IMR-90 (cell line): ENCODE measurements around the gene CLBA1. TPM values are rescaled to one million over a fixed set of nuclear protein-coding genes. Genes with fewer than 3 reads are reported as not detected.

ENCODE experiments used
- ATAC-seq: fragments of 200-7000 bp; cut with Tn5 transposase; 2 replicates; pipeline ENCODE4 v1.9.1; 2020; ENCODE audit warnings: low read depth, mild to moderate bottlenecking, moderate library complexity
- BruUV-seq: library from RNA; stranded (reverse); fragments of 400-500 nt; replicated peaks from 2 replicates; lab custom pipeline; 2021; lab: Mats Ljungman, UMichigan
- CTCF ChIA-PET: fragments of 300-600 bp; formaldehyde crosslinking; extraction: SDS; loops from one replicate; lab custom pipeline; 2021; ENCODE audit warnings: antibody characterized with exemption; lab: Yijun Ruan, JAX
- POLR2A ChIA-PET: fragments of 300-600 bp; sonication (Branson Sonifier 250); formaldehyde crosslinking; loops from one replicate; lab custom pipeline; 2022; ENCODE audit warnings: antibody characterized with exemption; ENCODE audit not compliant: unreplicated experiment; lab: Charles Lee
- DNase-seq: peaks from one replicate; pipeline ENCODE4 v3.0.0; 2013
- H2AFZ ChIP-seq: replicated peaks from 2 replicates; pipeline ENCODE3; 2013; ENCODE audit warnings: low read length, mild to moderate bottlenecking; ENCODE audit not compliant: poor library complexity
- H2AK5ac ChIP-seq: 2 replicates; pipeline ENCODE4 v1.6.1; 2013; ENCODE audit warnings: low read depth, low read length, inconsistent platforms
- H2AK9ac ChIP-seq: replicated peaks from 2 replicates; pipeline ENCODE3; 2013; ENCODE audit warnings: mild to moderate bottlenecking, low read depth, low read length, moderate library complexity; ENCODE audit not compliant: poor library complexity
- H2BK120ac ChIP-seq: 2 replicates; pipeline ENCODE4 v1.6.1; 2013; ENCODE audit warnings: low read depth, low read length, inconsistent platforms
- H2BK15ac ChIP-seq: 3 replicates; pipeline ENCODE4 v1.6.1; 2013; ENCODE audit warnings: low read depth, low read length, inconsistent platforms
- H2BK20ac ChIP-seq: 2 replicates; pipeline ENCODE4 v1.6.1; 2013; ENCODE audit warnings: low read depth, mild to moderate bottlenecking, inconsistent platforms, low read length, moderate library complexity
- H2BK5ac ChIP-seq: 2 replicates; pipeline ENCODE4 v1.6.1; 2013; ENCODE audit warnings: mild to moderate bottlenecking, low read depth, low read length, inconsistent platforms; ENCODE audit not compliant: poor library complexity, severe bottlenecking
- H3K14ac ChIP-seq: replicated peaks from 2 replicates; pipeline ENCODE4 v1.6.1; 2013; ENCODE audit warnings: low read depth, low read length, inconsistent platforms
- H3K18ac ChIP-seq: 2 replicates; pipeline ENCODE4 v1.6.1; 2013; ENCODE audit warnings: low read depth, low read length, control low read depth
- H3K23ac ChIP-seq: 2 replicates; pipeline ENCODE4 v1.6.1; 2013; ENCODE audit warnings: low read depth, low read length, inconsistent platforms
- H3K27ac ChIP-seq: 2 replicates; pipeline ENCODE4 v1.5.1; 2013; ENCODE audit warnings: mild to moderate bottlenecking, control low read depth, low read length; ENCODE audit not compliant: insufficient read depth
- H3K27me3 ChIP-seq: 2 replicates; pipeline ENCODE4 v1.6.1; 2013; ENCODE audit warnings: low read length; ENCODE audit not compliant: control insufficient read depth, insufficient read depth
- H3K36me3 ChIP-seq: 2 replicates; pipeline ENCODE4 v1.6.1; 2013; ENCODE audit warnings: low read length, mixed read lengths; ENCODE audit not compliant: control insufficient read depth, insufficient read depth
- H3K4ac ChIP-seq: 2 replicates; pipeline ENCODE4 v1.6.1; 2013; ENCODE audit warnings: low read depth, low read length, inconsistent platforms
- H3K4me1 ChIP-seq: 2 replicates; pipeline ENCODE4 v1.6.1; 2013; ENCODE audit warnings: low read length, mixed read lengths; ENCODE audit not compliant: control insufficient read depth, insufficient read depth
- H3K4me2 ChIP-seq: 2 replicates; pipeline ENCODE4 v1.6.1; 2013; ENCODE audit warnings: low read depth, mild to moderate bottlenecking, control low read depth, low read length, moderate library complexity
- H3K4me3 ChIP-seq: 2 replicates; pipeline ENCODE4 v1.5.1; 2013; ENCODE audit warnings: low read depth, mild to moderate bottlenecking, control low read depth, low read length, moderate library complexity; ENCODE audit not compliant: insufficient read depth
- H3K56ac ChIP-seq: 2 replicates; pipeline ENCODE4 v1.6.1; 2013; ENCODE audit warnings: low read length, inconsistent platforms; ENCODE audit not compliant: insufficient read depth; ENCODE audit errors: extremely low read depth
- H3K79me1 ChIP-seq, 2 experiments: 2 replicates each; pipeline ENCODE4 v1.6.1; 2013; ENCODE audit warnings: low read length in 2 of 2, inconsistent platforms in 1 of 2, low read depth in 1 of 2
- H3K9ac ChIP-seq: 2 replicates; pipeline ENCODE4 v1.6.1; 2013; ENCODE audit warnings: low read depth, low read length, control low read depth
- H3K9me1 ChIP-seq: 2 replicates; pipeline ENCODE4 v1.6.1; 2013; ENCODE audit warnings: low read length, inconsistent platforms; ENCODE audit not compliant: insufficient read depth
- H3K9me3 ChIP-seq: 2 replicates; pipeline ENCODE4 v1.6.1; 2013; ENCODE audit warnings: low read length; ENCODE audit not compliant: control insufficient read depth, insufficient read depth
- H4K20me1 ChIP-seq: 2 replicates; pipeline ENCODE4 v1.6.1; 2013; ENCODE audit warnings: low read length, inconsistent platforms; ENCODE audit not compliant: insufficient read depth
- H4K5ac ChIP-seq: 2 replicates; pipeline ENCODE4 v1.6.1; 2013; ENCODE audit warnings: mild to moderate bottlenecking, low read depth, low read length, control low read depth
- H4K8ac ChIP-seq, 2 experiments: 2 replicates each; pipeline ENCODE4 v1.6.1; 2013; ENCODE audit warnings: low read depth in 2 of 2, low read length in 2 of 2, control low read depth in 1 of 2, inconsistent platforms in 1 of 2
- H4K91ac ChIP-seq: 2 replicates; pipeline ENCODE4 v1.6.1; 2013; ENCODE audit warnings: low read depth, low read length, inconsistent platforms; ENCODE audit not compliant: insufficient read depth
- BHLHE40 ChIP-seq: fragments of 150-350 bp; IDR thresholded peaks from 2 replicates; pipeline ENCODE4 v1.6.1; 2016; ENCODE audit warnings: mild to moderate bottlenecking, low read depth, low read length
- MAFK ChIP-seq: IDR thresholded peaks from 2 replicates; pipeline ENCODE4 v1.6.1; 2012; ENCODE audit warnings: low read depth, low read length, improper control_type of control experiment
- MXI1 ChIP-seq: IDR thresholded peaks from 2 replicates; pipeline ENCODE4 v1.6.1; 2012; ENCODE audit warnings: low read depth, mild to moderate bottlenecking, low read length, moderate library complexity, borderline replicate concordance
- SMC3 ChIP-seq: fragments of 150-350 bp; IDR thresholded peaks from 2 replicates; pipeline ENCODE4 v1.6.1; 2016; ENCODE audit warnings: low read depth, mild to moderate bottlenecking, antibody characterized with exemption, low read length, moderate library complexity
- WGBS, 2 experiments: methylation state at CpG; one replicate each; pipeline versions ENCODE4 v1.1.5 to v1.1.7; 2013; ENCODE audit warnings: missing lambda C conversion rate in 2 of 2; ENCODE audit not compliant: insufficient read length in 1 of 2; ENCODE audit errors: extremely low coverage in 2 of 2; 5-methylcytosine and 5-hydroxymethylcytosine counted together
- dilution Hi-C: fragments of 300-500 bp; cut with HindIII; formaldehyde crosslinking; loops from one replicate; pipeline ENCODE4 v1.14.3; 2018; ENCODE audit warnings: low sequenced_read_pairs; ENCODE audit not compliant: unreplicated experiment
- in situ Hi-C: fragments of 300-500 bp; cut with MboI; formaldehyde crosslinking; loops from 3 replicates; pipeline ENCODE4 v1.14.3; 2019; ENCODE audit warnings: low sequenced_read_pairs, inconsistent platforms, mixed read lengths
- intact Hi-C: fragments of 100-400 bp; cut with micrococcal nuclease; formaldehyde crosslinking; loops from 2 replicates; pipeline ENCODE4 v1.10.0; 2022
- polyA plus RNA-seq, 3 experiments: library from polyadenylated mRNA; depleted of rRNA; stranded (reverse); fragments of >200 nt; gene quantifications; 2 replicates each; pipeline ENCODE4 v1.2.3, GENCODE V29; 2012; ENCODE audit warnings: low replicate concordance in 1 of 3
- total RNA-seq: library from RNA; depleted of rRNA; stranded (reverse); fragments of >200 nt; gene quantifications from 2 replicates; pipeline ENCODE4 v1.2.3, GENCODE V29; 2012

Gene CLBA1
- total and polyA plus RNA-seq, 2 of the 4 experiments (the other 2 are of a cell fraction): 2.7 to 6.2 TPM

GRCh38 chr14:104974146-104974541 lies 11.4 kb upstream of the CLBA1 start:
- Histone ChIP-seq H3K36me3 (no peaks in the 10 kb centered on the region), H3K23ac (peak overlapping the region; percentile 63), H3K9me3 (no peaks in the 10 kb centered on the region), H2BK5ac (peak overlapping the region; percentile 29), H3K27ac (peak overlapping the region; percentile 63), H2AFZ (peak overlapping the region; percentile 71), H2BK15ac (peak overlapping the region; percentile 77; the same call in 1 of the 3 replicates), H3K4ac (peak overlapping the region; percentile 86), H3K4me2 (peak overlapping the region; percentile 81), H3K79me1 (peaks cover 0 to 16% of the 10 kb centered on the region in 2 experiments; a peak in 1 of 4 replicates), H3K14ac (peak overlapping the region; percentile 67; the same call in 1 of the 2 replicates), H3K27me3 (no peaks in the 10 kb centered on the region), H2BK120ac (peak overlapping the region; percentile 65), H4K8ac (peak overlapping the region; percentile 19 to 81), H3K4me1 (peaks cover 37% of the 10 kb centered on the region), H2AK9ac (peak overlapping the region; percentile 52), H2BK20ac (peak overlapping the region; percentile 11), H4K5ac (peak overlapping the region; percentile 25), H3K4me3 (no peak overlapping the region), H4K20me1 (0 out of 2 replicates have a peak, but pooled peaks cover 3% of the 10 kb centered on the region), H3K9ac (peak overlapping the region; percentile 40; the same call in 1 of the 2 replicates), H4K91ac (peak overlapping the region; percentile 62), H3K56ac (no peak overlapping the region), H3K18ac (peak overlapping the region; percentile 13; the same call in 1 of the 2 replicates), H3K9me1 (peaks cover 11% of the 10 kb centered on the region), H2AK5ac (peak overlapping the region; percentile 75)
- TF ChIP-seq BHLHE40: no peak
- TF ChIP-seq MXI1: no peak
- TF ChIP-seq MAFK: no peak
- TF ChIP-seq SMC3: no peak
- in situ Hi-C loops (loop anchor here (5.0 kb wide), 2 partner anchors 37 to 73 kb away; no protein-coding TSS in a partner anchor), dilution Hi-C loops (no loop called here), intact Hi-C loops (loop anchor here (2.0 to 5.0 kb wide), 2 partner anchors 42 to 113 kb away; no protein-coding TSS in a partner anchor)
- ChIA-PET POLR2A (no interaction called here), CTCF (interaction anchor here (0.5 to 4.1 kb wide), 4 partner anchors 64 to 72 kb away, joined by 3 to 21 read pairs (median 5); no protein-coding TSS in a partner anchor)
- DNase-seq (no peak), ATAC-seq (no peak)
- BruUV-seq: no TSS peak
- 60% methylated on average over 1 of the region's 13 CpGs; no CpG with 5 or more reads in 1 of the 2 experiments for WGBS, 2 experiments
